PC-9 (cell line): ENCODE data around the gene SPRED3.
"Not testable (repeated sequence)": the region's sequence is repeated elsewhere in the genome, so short reads cannot be mapped to it uniquely, and the experiment has no call there.

Experiments
- CTCF ChIP-seq: fragments of 200-600 bp; sonication (generic); conservative IDR thresholded peaks from 2 replicates; pipeline ENCODE4 v1.6.1; 2017; ENCODE audit warnings: mixed run types, antibody characterized with exemption, mild to moderate bottlenecking, moderate library complexity
- EZH2 ChIP-seq: fragments of 200-600 bp; sonication (generic); IDR thresholded peaks from 2 replicates; pipeline ENCODE4 v1.8.0; 2017; ENCODE audit warnings: antibody characterized with exemption, low read depth

GRCh38 chr19:38427035-38427677 is 38.7 kb downstream of the SPRED3 start:
- not testable (repeated sequence) for TF ChIP-seq CTCF, EZH2
